Measurements from ENCODE around the gene GOLGA5.
"Not testable (repeated sequence)": the region's sequence is repeated elsewhere in the genome, so short reads cannot be mapped to it uniquely, and the experiment has no call there.

- TF ChIP-seq, protein P1, sequence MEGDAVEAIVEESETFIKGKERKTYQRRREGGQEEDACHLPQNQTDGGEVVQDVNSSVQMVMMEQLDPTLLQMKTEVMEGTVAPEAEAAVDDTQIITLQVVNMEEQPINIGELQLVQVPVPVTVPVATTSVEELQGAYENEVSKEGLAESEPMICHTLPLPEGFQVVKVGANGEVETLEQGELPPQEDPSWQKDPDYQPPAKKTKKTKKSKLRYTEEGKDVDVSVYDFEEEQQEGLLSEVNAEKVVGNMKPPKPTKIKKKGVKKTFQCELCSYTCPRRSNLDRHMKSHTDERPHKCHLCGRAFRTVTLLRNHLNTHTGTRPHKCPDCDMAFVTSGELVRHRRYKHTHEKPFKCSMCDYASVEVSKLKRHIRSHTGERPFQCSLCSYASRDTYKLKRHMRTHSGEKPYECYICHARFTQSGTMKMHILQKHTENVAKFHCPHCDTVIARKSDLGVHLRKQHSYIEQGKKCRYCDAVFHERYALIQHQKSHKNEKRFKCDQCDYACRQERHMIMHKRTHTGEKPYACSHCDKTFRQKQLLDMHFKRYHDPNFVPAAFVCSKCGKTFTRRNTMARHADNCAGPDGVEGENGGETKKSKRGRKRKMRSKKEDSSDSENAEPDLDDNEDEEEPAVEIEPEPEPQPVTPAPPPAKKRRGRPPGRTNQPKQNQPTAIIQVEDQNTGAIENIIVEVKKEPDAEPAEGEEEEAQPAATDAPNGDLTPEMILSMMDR (IDR thresholded peaks at IDR 0.05), result not testable (repeated sequence)
- TF ChIP-seq POLR2A (IDR thresholded peaks at IDR 0.05), result not testable (repeated sequence)
Observed at GRCh38 chr14:92763666-92764631, 30.2 kb upstream of the GOLGA5 start.
